ENCODE results near the gene PLCB1.

PLCB1 gene

GRCh38 chr20:8646033-8646441 lies 514.0 kb downstream of the PLCB1 start:
- TF ChIP-seq CTCF (IDR thresholded peaks at IDR 0.05), result no peak

- TF ChIP-seq CTCF (IDR thresholded peaks at IDR 0.05), result no peak
These were observed 514.6 kb downstream of the PLCB1 start for GRCh38 chr20:8646716-8647115.

GRCh38 chr20:8647961-8648441 lies 515.9 kb downstream of the PLCB1 start:
- no peak for TF ChIP-seq CTCF (IDR thresholded peaks at IDR 0.05)

- TF ChIP-seq CTCF (IDR thresholded peaks at IDR 0.05), result no peak
These were observed 516.4 kb downstream of the PLCB1 start for GRCh38 chr20:8648466-8648865.

GRCh38 chr20:8652396-8652795 lies 520.3 kb downstream of the PLCB1 start:
- no peak for TF ChIP-seq CTCF (IDR thresholded peaks at IDR 0.05)

- no peak for TF ChIP-seq CTCF (IDR thresholded peaks at IDR 0.05)
These were observed 522.4 kb downstream of the PLCB1 start for GRCh38 chr20:8654486-8654885.

GRCh38 chr20:8656335-8656734 lies 524.3 kb downstream of the PLCB1 start:
- TF ChIP-seq CTCF (IDR thresholded peaks at IDR 0.05), result no peak

GRCh38 chr20:8657664-8658063 lies 525.6 kb downstream of the PLCB1 start:
- TF ChIP-seq CTCF (IDR thresholded peaks at IDR 0.05), result no peak

Measured in LNCAP (cell line).